ENCODE results near the gene GLB1L. TPM values are rescaled to one million over a fixed set of nuclear protein-coding genes. Genes with fewer than 3 reads are reported as not detected.

Gene GLB1L
- total RNA-seq, 1 donor: 21.0 TPM

GRCh38 chr2:219245899-219246230 lies 621 bp upstream of the GLB1L start:
- no peak for TF ChIP-seq CTCF (IDR thresholded peaks at IDR 0.05; ENCODE audit: extremely low read depth, low read depth, low read length)
- peak; percentile 73 for DNase-seq (ENCODE audit: insufficient read length, low spot score, missing footprints)
- Histone ChIP-seq H4K20me1 (ENCODE audit: insufficient read depth, low read length) (no peaks in the 10 kb centered on the region), H3K36me3 (ENCODE audit: insufficient read depth, low read length) (peaks cover 23% of the 10 kb centered on the region), H3K4me1 (ENCODE audit: insufficient read depth, low read length) (peaks cover 37% of the 10 kb centered on the region), H3K79me2 (ENCODE audit: insufficient read depth, low read length) (peaks cover 34% of the 10 kb centered on the region), H3K27me3 (ENCODE audit: insufficient read depth, low read length) (no peaks in the 10 kb centered on the region), H3K4me2 (ENCODE audit: insufficient read depth, low read length) (peak overlapping the region; percentile 92), H3K4me3 (ENCODE audit: insufficient read depth, low read length) (peak overlapping the region; percentile 88), H3K9me3 (ENCODE audit: low read depth, low read length) (no peaks in the 10 kb centered on the region), H3K27ac (ENCODE audit: low read depth, low read length) (peak overlapping the region; percentile 95), H2AFZ (ENCODE audit: low read length) (peak overlapping the region; percentile 96)

GRCh38 chr2:219244789-219245147 lies 476 bp downstream of the GLB1L start:
- Histone ChIP-seq H4K20me1 (ENCODE audit: insufficient read depth, low read length) (no peaks in the 10 kb centered on the region), H3K36me3 (ENCODE audit: insufficient read depth, low read length) (peaks cover 16% of the 10 kb centered on the region), H3K27ac (ENCODE audit: low read depth, low read length) (peak overlapping the region; percentile 95), H2AFZ (ENCODE audit: low read length) (peak overlapping the region; percentile 96), H3K79me2 (ENCODE audit: insufficient read depth, low read length) (peaks cover 34% of the 10 kb centered on the region), H3K4me1 (ENCODE audit: insufficient read depth, low read length) (peaks cover 29% of the 10 kb centered on the region), H3K9me3 (ENCODE audit: low read depth, low read length) (no peaks in the 10 kb centered on the region), H3K4me3 (ENCODE audit: insufficient read depth, low read length) (peak overlapping the region; percentile 88), H3K27me3 (ENCODE audit: insufficient read depth, low read length) (no peaks in the 10 kb centered on the region), H3K4me2 (ENCODE audit: insufficient read depth, low read length) (peak overlapping the region; percentile 92)
- no peak for DNase-seq (ENCODE audit: insufficient read length, low spot score, missing footprints)
- TF ChIP-seq CTCF (IDR thresholded peaks at IDR 0.05; ENCODE audit: extremely low read depth, low read depth, low read length): no peak

GRCh38 chr2:219243291-219243761 lies 1.9 kb downstream of the GLB1L start:
- Histone ChIP-seq H4K20me1 (ENCODE audit: insufficient read depth, low read length) (no peaks in the 10 kb centered on the region), H2AFZ (ENCODE audit: low read length) (peak overlapping the region; percentile 36), H3K9me3 (ENCODE audit: low read depth, low read length) (no peaks in the 10 kb centered on the region), H3K27me3 (ENCODE audit: insufficient read depth, low read length) (no peaks in the 10 kb centered on the region), H3K4me3 (ENCODE audit: insufficient read depth, low read length) (peak overlapping the region; percentile 51), H3K4me2 (ENCODE audit: insufficient read depth, low read length) (peak overlapping the region; percentile 47), H3K27ac (ENCODE audit: low read depth, low read length) (no peak overlapping the region), H3K79me2 (ENCODE audit: insufficient read depth, low read length) (peaks cover 34% of the 10 kb centered on the region), H3K4me1 (ENCODE audit: insufficient read depth, low read length) (peaks cover 16% of the 10 kb centered on the region), H3K36me3 (ENCODE audit: insufficient read depth, low read length) (peaks cover 22% of the 10 kb centered on the region)
- peak; percentile 32 for DNase-seq (ENCODE audit: insufficient read length, low spot score, missing footprints)
- no peak for TF ChIP-seq CTCF (IDR thresholded peaks at IDR 0.05; ENCODE audit: extremely low read depth, low read depth, low read length)

- H3K4me3 ChIP-seq (ENCODE audit: insufficient read depth, low read length): no peak overlapping the region
- H3K9me3 ChIP-seq (ENCODE audit: low read depth, low read length): no peaks in the 10 kb centered on the region
- H3K4me1 ChIP-seq (ENCODE audit: insufficient read depth, low read length): peaks cover 5% of the 10 kb centered on the region
- no peak overlapping the region for H3K4me2 ChIP-seq (ENCODE audit: insufficient read depth, low read length)
- peaks cover 74% of the 10 kb centered on the region for H3K36me3 ChIP-seq (ENCODE audit: insufficient read depth, low read length)
- no peak for DNase-seq (ENCODE audit: insufficient read length, low spot score, missing footprints)
- no peaks in the 10 kb centered on the region for H3K27me3 ChIP-seq (ENCODE audit: insufficient read depth, low read length)
- no peak overlapping the region for H2AFZ ChIP-seq (ENCODE audit: low read length)
- no peaks in the 10 kb centered on the region for H4K20me1 ChIP-seq (ENCODE audit: insufficient read depth, low read length)
- H3K27ac ChIP-seq (ENCODE audit: low read depth, low read length): no peak overlapping the region
- peaks cover 14% of the 10 kb centered on the region for H3K79me2 ChIP-seq (ENCODE audit: insufficient read depth, low read length)
- TF ChIP-seq CTCF (IDR thresholded peaks at IDR 0.05; ENCODE audit: extremely low read depth, low read depth, low read length): no peak
These were observed 10.9 kb downstream of the GLB1L start for GRCh38 chr2:219234331-219234730.
